GM12878 (cell line): ENCODE measurements around the gene ENAH. TPM values are rescaled to one million over a fixed set of nuclear protein-coding genes. Genes with fewer than 3 reads are reported as not detected.

ENCODE experiments used
- ATAC-seq: fragments of 200-7000 bp; cut with Tn5 transposase; 3 replicates; pipeline ENCODE4 v1.9.1; 2020; ENCODE audit warnings: mild to moderate bottlenecking, moderate library complexity
- BruUV-seq: library from RNA; stranded (reverse); fragments of 400-500 nt; replicated peaks from 2 replicates; lab custom pipeline; 2021; lab: Mats Ljungman, UMichigan
- CTCF ChIA-PET: fragments of 300-600 bp; sonication (Branson Sonifier 250); formaldehyde crosslinking; extraction: SDS; loops from one replicate; lab custom pipeline; 2021; ENCODE audit warnings: inconsistent platforms; lab: Yijun Ruan, JAX
- POLR2A ChIA-PET: fragments of 350-600 bp; formaldehyde crosslinking; extraction: SDS; loops from one replicate; lab custom pipeline; 2021; ENCODE audit warnings: inconsistent platforms; lab: Charles Lee
- RAD21 ChIA-PET: fragments of 300-600 bp; sonication (Branson Sonifier 250); formaldehyde crosslinking; loops from one replicate; lab custom pipeline; 2023; ENCODE audit warnings: antibody characterized with exemption; ENCODE audit not compliant: unreplicated experiment; lab: Charles Lee
- SMC1A ChIA-PET: fragments of 300-600 bp; sonication (Branson Sonifier 250); formaldehyde crosslinking; loops from one replicate; lab custom pipeline; 2023; ENCODE audit not compliant: unreplicated experiment, uncharacterized antibody; lab: Charles Lee
- DNase-seq: peaks from one replicate; pipeline ENCODE4 v3.0.0-alpha.2; 2011; ENCODE audit warnings: low read depth, low spot score
- FAIRE-seq: peaks from 3 replicates; lab custom pipeline; 2011; peaks lifted over from hg19 to GRCh38; lab: Jason Lieb, UNC
- H2AFZ ChIP-seq: 2 replicates; pipeline ENCODE4 v1.6.0; 2011; ENCODE audit warnings: low read depth, low read length, control low read depth; ENCODE audit not compliant: control insufficient read depth
- H3K27ac ChIP-seq: 2 replicates; pipeline ENCODE4 v1.5.1; 2011; ENCODE audit warnings: control low read depth; ENCODE audit not compliant: control insufficient read depth, insufficient read depth
- H3K27me3 ChIP-seq, 2 experiments: replicated peaks in 1 of 2; 2 replicates each; pipeline versions ENCODE4 v1.6.0 to v1.6.1; 2011; ENCODE audit warnings: low read length in 1 of 2; ENCODE audit not compliant: control insufficient read depth in 2 of 2, insufficient read depth in 2 of 2
- H3K36me3 ChIP-seq, 2 experiments: 2 replicates each; pipeline ENCODE4 v1.5.1; 2011; ENCODE audit warnings: low read length in 1 of 2; ENCODE audit not compliant: control insufficient read depth in 2 of 2, insufficient read depth in 2 of 2
- H3K4me1 ChIP-seq: 2 replicates; pipeline ENCODE4 v1.6.1; 2011; ENCODE audit warnings: mild to moderate bottlenecking, low read length, moderate library complexity, mixed read lengths; ENCODE audit not compliant: control insufficient read depth, insufficient read depth
- H3K4me2 ChIP-seq: 2 replicates; pipeline ENCODE4 v1.6.0; 2011; ENCODE audit warnings: control low read depth; ENCODE audit not compliant: control insufficient read depth, insufficient read depth
- H3K4me3 ChIP-seq: fragments of 200-600 bp; sonication (generic); 2 replicates; pipeline ENCODE4 v1.5.1; 2016
- H3K79me2 ChIP-seq: 2 replicates; pipeline ENCODE4 v1.6.0; 2011; ENCODE audit warnings: low read length; ENCODE audit not compliant: control insufficient read depth, insufficient read depth
- H3K9ac ChIP-seq: 2 replicates; pipeline ENCODE4 v1.8.0; 2011; ENCODE audit warnings: low read length, control low read depth, mixed read lengths; ENCODE audit not compliant: control insufficient read depth, insufficient read depth
- H3K9me3 ChIP-seq: replicated peaks from 3 replicates; pipeline ENCODE4 v1.5.1; 2011; ENCODE audit warnings: mild to moderate bottlenecking, low read length; ENCODE audit not compliant: control insufficient read depth, insufficient read depth
- H4K20me1 ChIP-seq: 2 replicates; pipeline ENCODE4 v1.6.0; 2011; ENCODE audit not compliant: control insufficient read depth, insufficient read depth
- CBX3 ChIP-seq: fragments of 200-600 bp; sonication (generic); IDR thresholded peaks from 2 replicates; pipeline ENCODE4 v1.6.1; 2016; ENCODE audit warnings: low read depth, borderline replicate concordance
- CBX5 ChIP-seq: sonication (generic); IDR thresholded peaks from 2 replicates; pipeline ENCODE4 v1.6.1; 2016; ENCODE audit warnings: low read depth, moderate library complexity, mild to moderate bottlenecking, inconsistent platforms
- CTCF ChIP-seq, 3 experiments: IDR thresholded peaks in 2 of 3; conservative IDR thresholded peaks in 1 of 3; 2 replicates each; pipeline ENCODE4 v1.5.1; 2011; ENCODE audit warnings: low read depth in 3 of 3, low read length in 3 of 3, mild to moderate bottlenecking in 3 of 3, control low read depth in 2 of 3, moderate library complexity in 2 of 3, inconsistent platforms in 1 of 3, mixed read lengths in 1 of 3; ENCODE audit not compliant: control insufficient read depth in 2 of 3, insufficient read depth in 1 of 3; ENCODE audit errors: extremely low read depth in 1 of 3
- DPF2 ChIP-seq: fragments of 450-650 bp; IDR thresholded peaks from 2 replicates; pipeline ENCODE4 v1.6.1; 2017; ENCODE audit warnings: mild to moderate bottlenecking
- E2F8 ChIP-seq: fragments of 450-650 bp; IDR thresholded peaks from 2 replicates; pipeline ENCODE4 v1.6.1; 2018; ENCODE audit warnings: mild to moderate bottlenecking, low read depth, moderate library complexity; ENCODE audit not compliant: partially characterized antibody
- FOXM1 ChIP-seq: IDR thresholded peaks from 2 replicates; pipeline ENCODE4 v1.6.1; 2012; ENCODE audit warnings: low read depth, mild to moderate bottlenecking, inconsistent platforms, low read length, moderate library complexity
- NFXL1 ChIP-seq: fragments of 450-650 bp; IDR thresholded peaks from 2 replicates; pipeline ENCODE4 v1.6.1; 2017; ENCODE audit warnings: antibody characterized with exemption, mild to moderate bottlenecking, borderline replicate concordance
- NR2C1 ChIP-seq: fragments of 450-650 bp; IDR thresholded peaks from 2 replicates; pipeline ENCODE4 v1.6.1; 2017; ENCODE audit warnings: antibody characterized with exemption, mild to moderate bottlenecking, moderate library complexity
- RAD21 ChIP-seq: IDR thresholded peaks from 2 replicates; pipeline ENCODE4 v1.6.1; 2011; ENCODE audit warnings: mild to moderate bottlenecking, low read depth, low read length, moderate library complexity; ENCODE audit not compliant: insufficient read depth
- RUNX3 ChIP-seq: IDR thresholded peaks from 2 replicates; pipeline ENCODE4 v1.6.1; 2012; ENCODE audit warnings: low read length, inconsistent platforms
- SMC3 ChIP-seq: IDR thresholded peaks from 2 replicates; pipeline ENCODE4 v1.6.1; 2011; ENCODE audit warnings: low read length, improper control_type of control experiment, borderline replicate concordance
- STAT1 ChIP-seq: fragments of 450-650 bp; conservative IDR thresholded peaks from 2 replicates; pipeline ENCODE4 v1.6.1; 2014; ENCODE audit warnings: antibody characterized with exemption, mild to moderate bottlenecking
- TCF3 ChIP-seq: IDR thresholded peaks from 2 replicates; pipeline ENCODE4 v1.6.1; 2012; ENCODE audit warnings: low read depth, mild to moderate bottlenecking, low read length, borderline replicate concordance; ENCODE audit not compliant: insufficient read depth
- ZNF687 ChIP-seq: fragments of 450-650 bp; IDR thresholded peaks from 2 replicates; pipeline ENCODE4 v1.6.1; 2017; ENCODE audit warnings: mild to moderate bottlenecking, moderate library complexity
- WGBS: methylation state at CpG from one replicate; pipeline ENCODE4 v1.1.6; 2016; ENCODE audit warnings: low lambda C conversion rate; ENCODE audit not compliant: insufficient replicate concordance, insufficient coverage; ENCODE audit errors: missing lambda C conversion rate; 5-methylcytosine and 5-hydroxymethylcytosine counted together
- in situ Hi-C: fragments of 300-500 bp; cut with MboI; formaldehyde crosslinking; loops from 9 replicates; pipeline ENCODE4 v1.14.3; 2018; ENCODE audit warnings: mixed read lengths
- intact Hi-C: fragments of 100-400 bp; cut with micrococcal nuclease; formaldehyde crosslinking; loops from one replicate; pipeline ENCODE4 v1.14.2; 2022; ENCODE audit not compliant: unreplicated experiment
- polyA plus RNA-seq, 11 experiments: library from polyadenylated mRNA; depleted of rRNA in 4 of 11; unstranded in 6 of 11; stranded (reverse) in 5 of 11; fragments of >200 nt; fragmentation: Nextera tagmentation in 4 of 11; fragmentation: Illumina TruSeq in 1 of 11; extraction: Ambion mirVana in 4 of 11; extraction: Trizol in 1 of 11; gene quantifications; 1 replicate in 1 of 11; 2 replicates in 10 of 11; pipeline versions ENCODE4 v1.2.1 to v1.2.3, GENCODE V29; 2011 to 2016; ENCODE audit warnings: inconsistent platforms in 2 of 11, missing spikeins in 2 of 11, low read depth in 1 of 11
- total RNA-seq, 4 experiments: library from RNA; depleted of rRNA in 3 of 4; stranded (reverse); fragments of >200 nt in 3 of 4; fragmentation: Illumina TruSeq in 1 of 4; extraction: Trizol in 1 of 4; gene quantifications; 2 replicates each; pipeline versions ENCODE4 v1.2.1 to v1.2.3, GENCODE V29; 2013 to 2021

The ENAH gene
- total and polyA plus RNA-seq, 10 of the 15 experiments (the other 5 are each of a cell fraction or from before 2014, with no cell fraction given), result under 0.01 to 0.62 (median 0.06) TPM; not detected in 5

GRCh38 chr1:225465793-225466517 is 187.0 kb downstream of the ENAH start:
- Histone ChIP-seq H3K9me3 (no peaks in the 10 kb centered on the region), H3K9ac (no peak overlapping the region), H3K4me2 (no peak overlapping the region), H3K4me1 (peaks cover 13% of the 10 kb centered on the region; the same call in 1 of the 2 replicates), H3K36me3 (no peaks in the 10 kb centered on the region), H2AFZ (no peak overlapping the region), H3K27ac (no peak overlapping the region), H3K79me2 (no peaks in the 10 kb centered on the region), H3K27me3 (no peaks in the 10 kb centered on the region), H3K4me3 (no peak overlapping the region), H4K20me1 (no peaks in the 10 kb centered on the region)
- RAD21 ChIA-PET, result no interaction called here
- DNase-seq (no peak), ATAC-seq (no peak), FAIRE-seq (no peak)
- POLR2A ChIA-PET, result no interaction called here
- TF ChIP-seq FOXM1 (no peak), STAT1 (no peak), RAD21 (no peak), RUNX3 (no peak), SMC3 (no peak), DPF2 (no peak), CBX5 (no peak), ZNF687 (no peak), TCF3 (no peak), NR2C1 (no peak), E2F8 (no peak), NFXL1 (no peak), CBX3 (no peak), CTCF (IDR thresholded peaks at IDR 0.05 in 2 of 3, conservative IDR thresholded peaks at IDR 0.05 in 1 of 3; ENCODE audit: control insufficient read depth in 2 of 3, extremely low read depth in 1 of 3, insufficient read depth in 1 of 3, low read depth in 3 of 3, low read length in 3 of 3) (no peak)
- WGBS, result 89% methylated on average over 24 of the region's 26 CpGs
- no TSS peak for BruUV-seq
- in situ Hi-C loops (no loop called here), intact Hi-C loops (loop anchor here (2.0 to 5.0 kb wide), 3 partner anchors 37 to 646 kb away; partner anchors contain the start of genes LBR and PYCR2)
- CTCF ChIA-PET, result interaction anchor here (2.3 kb wide), 1 partner anchor 9 kb away, joined by 6 read pairs; no protein-coding TSS in a partner anchor
- SMC1A ChIA-PET, result no interaction called here
